HepG2 (cell line): ENCODE results near the gene CTCF. TPM values are rescaled to one million over a fixed set of nuclear protein-coding genes. Genes with fewer than 3 reads are reported as not detected.

Source experiments
- AHDC1 ChIP-seq: sonication (generic); formaldehyde crosslinking; IDR thresholded peaks from 2 replicates; pipeline ENCODE4 v1.5.1; 2020; ENCODE audit warnings: mild to moderate bottlenecking, missing genetic modification reagents, borderline replicate concordance
- ARID2 ChIP-seq: sonication (generic); formaldehyde crosslinking; IDR thresholded peaks from 2 replicates; pipeline ENCODE4 v1.8.1; 2022; ENCODE audit warnings: mild to moderate bottlenecking, missing genetic modification reagents, borderline replicate concordance
- ARID4A ChIP-seq: sonication (generic); formaldehyde crosslinking; IDR thresholded peaks from 2 replicates; pipeline ENCODE4 v1.5.0; 2020; ENCODE audit warnings: mild to moderate bottlenecking, missing genetic modification reagents, borderline replicate concordance
- CHCHD3 ChIP-seq: sonication (generic); formaldehyde crosslinking; IDR thresholded peaks from 2 replicates; pipeline ENCODE4 v1.8.0; 2022; ENCODE audit warnings: mild to moderate bottlenecking, missing genetic modification reagents, moderate library complexity
- MAF1 ChIP-seq: sonication (generic); formaldehyde crosslinking; IDR thresholded peaks from 2 replicates; pipeline ENCODE4 v1.5.0; 2020; ENCODE audit warnings: missing genetic modification reagents, borderline replicate concordance
- SYNCRIP ChIP-seq: fragments of 200-400 bp; formaldehyde crosslinking; IDR thresholded peaks from 2 replicates; pipeline ENCODE4 v1.6.1; 2018; ENCODE audit warnings: mild to moderate bottlenecking, low read depth, low read length; ENCODE audit not compliant: insufficient read depth
- TSC22D2 ChIP-seq: sonication (generic); formaldehyde crosslinking; IDR thresholded peaks from 2 replicates; pipeline ENCODE4 v1.5.1; 2020; ENCODE audit warnings: missing genetic modification reagents, mild to moderate bottlenecking, borderline replicate concordance
- ZFX ChIP-seq: sonication (generic); formaldehyde crosslinking; IDR thresholded peaks from 2 replicates; pipeline ENCODE4 v1.4.0; 2020; ENCODE audit warnings: mild to moderate bottlenecking, low read depth, missing genetic modification reagents, moderate library complexity
- ZMAT3 ChIP-seq: sonication (generic); formaldehyde crosslinking; conservative IDR thresholded peaks from 2 replicates; pipeline ENCODE4 v1.7.0; 2021; ENCODE audit warnings: missing genetic modification reagents
- ZMYM4 ChIP-seq: sonication (generic); formaldehyde crosslinking; IDR thresholded peaks from 2 replicates; pipeline ENCODE4 v1.8.1; 2023; ENCODE audit warnings: mild to moderate bottlenecking, missing genetic modification reagents
- ZNF136 ChIP-seq: sonication (generic); formaldehyde crosslinking; IDR thresholded peaks from 2 replicates; pipeline ENCODE4 v1.8.1; 2022; ENCODE audit warnings: low read depth, mild to moderate bottlenecking, moderate library complexity, missing genetic modification reagents
- ZNF253 ChIP-seq: sonication (generic); formaldehyde crosslinking; IDR thresholded peaks from 2 replicates; pipeline ENCODE4 v1.8.0; 2022; ENCODE audit warnings: mild to moderate bottlenecking, missing genetic modification reagents, borderline replicate concordance
- ZNF333 ChIP-seq: sonication (generic); formaldehyde crosslinking; IDR thresholded peaks from 2 replicates; pipeline ENCODE4 v1.4.0; 2020; ENCODE audit warnings: mild to moderate bottlenecking, missing genetic modification reagents, borderline replicate concordance
- polyA plus RNA-seq, 8 experiments: library from polyadenylated mRNA; depleted of rRNA in 3 of 8; stranded (reverse) in 7 of 8; unstranded in 1 of 8; fragments of >200 nt; fragmentation: Illumina TruSeq in 4 of 8; extraction: Trizol in 4 of 8; gene quantifications; 2 replicates each; pipeline versions ENCODE4 v1.2.1 to v1.2.3, GENCODE V29; 2011 to 2016; ENCODE audit warnings: low read depth in 4 of 8, missing spikeins in 1 of 8, mixed read lengths in 1 of 8; ENCODE audit not compliant: insufficient read depth in 1 of 8
- total RNA-seq, 5 experiments: library from RNA; depleted of rRNA; stranded (reverse); fragments of >200 nt; fragmentation: Illumina TruSeq; extraction: Trizol; gene quantifications; 2 replicates each; pipeline ENCODE4 v1.2.3, GENCODE V29; 2016; ENCODE audit warnings: low read depth in 1 of 5
- TF ChIP-seq, protein P1 (sequence below): sonication (generic); formaldehyde crosslinking; IDR thresholded peaks from 2 replicates; pipeline ENCODE4 v1.4.0; 2020; ENCODE audit warnings: missing genetic modification reagents, borderline replicate concordance

Gene CTCF
- total and polyA plus RNA-seq, 2 of the 13 experiments (the other 11 are each of a cell fraction or from before 2014, with no cell fraction given), result 19.5 to 37.5 TPM

- peak; percentile 87 for TF ChIP-seq ARID4A
- TF ChIP-seq ZNF333 (CRISPR knock-in tag), result 0 out of 2 replicates have a peak, but pooled peaks have one; percentile 63
- no peak for TF ChIP-seq TSC22D2 (CRISPR knock-in tag)
- no peak for TF ChIP-seq ZNF253
- TF ChIP-seq ARID2 (CRISPR knock-in tag), result peak; percentile 93; the same call in 1 of the 2 replicates
- peak; percentile 94 for TF ChIP-seq CHCHD3 (CRISPR knock-in tag)
- TF ChIP-seq SYNCRIP, result no peak
- TF ChIP-seq, protein P1, sequence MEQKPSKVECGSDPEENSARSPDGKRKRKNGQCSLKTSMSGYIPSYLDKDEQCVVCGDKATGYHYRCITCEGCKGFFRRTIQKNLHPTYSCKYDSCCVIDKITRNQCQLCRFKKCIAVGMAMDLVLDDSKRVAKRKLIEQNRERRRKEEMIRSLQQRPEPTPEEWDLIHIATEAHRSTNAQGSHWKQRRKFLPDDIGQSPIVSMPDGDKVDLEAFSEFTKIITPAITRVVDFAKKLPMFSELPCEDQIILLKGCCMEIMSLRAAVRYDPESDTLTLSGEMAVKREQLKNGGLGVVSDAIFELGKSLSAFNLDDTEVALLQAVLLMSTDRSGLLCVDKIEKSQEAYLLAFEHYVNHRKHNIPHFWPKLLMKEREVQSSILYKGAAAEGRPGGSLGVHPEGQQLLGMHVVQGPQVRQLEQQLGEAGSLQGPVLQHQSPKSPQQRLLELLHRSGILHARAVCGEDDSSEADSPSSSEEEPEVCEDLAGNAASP, result 0 out of 2 replicates have a peak, but pooled peaks have one; percentile 40
- 0 out of 2 replicates have a peak, but pooled peaks have one; percentile 29 for TF ChIP-seq ZNF136 (CRISPR knock-in tag)
- no peak for TF ChIP-seq AHDC1 (CRISPR knock-in tag)
- peak; percentile 91 for TF ChIP-seq ZFX
- TF ChIP-seq ZMAT3 (CRISPR knock-in tag), result peak; percentile 73; the same call in 1 of the 2 replicates
- peak; percentile 71; the same call in 1 of the 2 replicates for TF ChIP-seq ZMYM4
- no peak for TF ChIP-seq MAF1 (CRISPR knock-in tag)
These were observed 105.6 kb downstream of the CTCF start (continued) for GRCh38 chr16:67667817-67668494.
